Stimulated activated CD8-positive, alpha-beta memory T cell treated with anti-CD3 and anti-CD28 coated beads, Interleukin-2, amount 100 ng/mL, for 1 hour (primary cell): Measurements from ENCODE around the gene CCDC6.
"Not testable (repeated sequence)": the region's sequence is repeated elsewhere in the genome, so short reads cannot be mapped to it uniquely, and the experiment has no call there.

Source experiments
- DNase-seq, 2 donors: peaks; one replicate each; pipeline ENCODE4 v3.0.0-alpha.2; 2020; ENCODE audit warnings: low read depth in 2 of 2

The CCDC6 gene

DNA sequence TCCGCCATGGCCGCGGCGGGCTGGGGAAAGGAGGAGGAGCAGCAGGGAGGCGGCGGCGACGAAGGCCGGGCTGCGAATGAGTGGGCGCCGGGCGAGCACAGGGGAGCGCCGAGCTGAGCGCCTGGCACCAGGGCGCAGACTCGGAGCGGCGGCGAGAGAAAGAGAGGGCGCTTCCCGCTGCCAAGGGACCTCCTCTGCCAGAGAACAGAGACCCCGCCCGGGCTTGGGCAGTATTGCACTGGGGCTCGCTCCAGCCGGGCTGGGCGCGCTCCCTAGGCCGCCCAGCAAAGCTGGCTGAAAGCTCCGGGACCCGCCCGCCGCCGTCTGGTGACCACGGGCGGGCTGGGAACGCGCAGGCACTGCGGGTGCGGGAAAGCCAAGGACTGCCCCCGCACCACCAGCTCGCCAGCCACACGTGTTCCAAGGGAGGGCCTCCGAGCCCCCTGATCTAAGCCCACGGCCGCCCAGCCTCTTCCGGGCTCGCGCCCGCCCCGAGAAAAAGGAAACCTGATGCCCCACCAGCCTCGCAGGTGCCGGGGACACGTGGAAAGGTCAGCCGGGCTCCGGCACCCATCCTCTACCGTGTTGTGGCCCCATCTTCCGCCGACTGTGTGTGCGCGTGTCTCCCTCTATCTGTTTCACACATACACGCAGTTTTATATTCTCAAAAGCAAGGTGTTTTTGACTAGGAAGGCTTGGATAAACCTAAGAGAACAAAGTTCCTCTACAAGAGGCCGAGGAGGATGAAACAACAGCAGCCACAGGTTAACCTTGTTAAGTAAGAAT is at the start of gene CCDC6:
TSS of gene CCDC6 (minus strand) at position 140 of the 786 bp plus-strand sequence. CDS start at position 8, 132 bp downstream.
- DNase-seq = peak; percentile 83 to 92

DNA sequence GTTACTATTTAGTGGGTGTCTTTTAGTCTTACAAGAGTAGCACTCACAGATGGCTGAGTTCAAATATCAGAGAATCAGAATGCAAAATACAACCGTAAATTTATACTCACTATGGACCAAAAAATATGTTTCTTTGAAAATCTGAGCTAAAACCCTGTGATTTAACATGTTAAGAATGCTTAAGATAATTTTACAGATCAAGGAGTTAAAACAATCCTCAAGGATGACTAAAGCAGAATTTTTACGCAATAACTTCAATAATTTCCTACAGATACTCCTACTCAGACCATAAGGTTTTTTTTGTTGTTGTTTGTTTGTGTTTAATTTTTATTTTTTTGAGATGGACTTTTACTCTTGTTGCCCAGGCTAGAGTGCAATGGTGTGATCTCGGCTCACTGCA is 47.9 kb upstream of the CCDC6 start:
- no peak for DNase-seq

DNA sequence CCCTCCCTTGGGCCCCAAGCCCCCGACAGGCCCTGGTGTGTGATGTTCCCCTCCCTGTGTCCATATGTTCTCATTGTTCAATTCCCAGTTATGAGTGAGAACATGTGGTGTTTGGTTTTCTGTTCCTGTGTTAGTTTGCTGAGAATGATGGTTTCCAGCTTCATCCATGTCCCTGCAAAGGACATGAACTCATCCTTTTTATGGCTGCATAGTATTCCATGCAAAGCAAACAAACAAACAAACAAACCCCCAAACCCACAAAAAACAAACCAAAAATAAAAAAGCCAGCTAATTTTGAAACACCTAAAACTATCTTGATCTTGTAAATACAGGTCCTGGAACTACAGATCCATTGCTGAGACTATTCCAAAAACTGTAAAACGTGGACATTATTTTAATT is 47.4 kb upstream of the CCDC6 start:
- not testable (repeated sequence) for DNase-seq

GRCh38 chr10:59950105-59950504 is 43.7 kb upstream of the CCDC6 start:
- no peak for DNase-seq

DNA sequence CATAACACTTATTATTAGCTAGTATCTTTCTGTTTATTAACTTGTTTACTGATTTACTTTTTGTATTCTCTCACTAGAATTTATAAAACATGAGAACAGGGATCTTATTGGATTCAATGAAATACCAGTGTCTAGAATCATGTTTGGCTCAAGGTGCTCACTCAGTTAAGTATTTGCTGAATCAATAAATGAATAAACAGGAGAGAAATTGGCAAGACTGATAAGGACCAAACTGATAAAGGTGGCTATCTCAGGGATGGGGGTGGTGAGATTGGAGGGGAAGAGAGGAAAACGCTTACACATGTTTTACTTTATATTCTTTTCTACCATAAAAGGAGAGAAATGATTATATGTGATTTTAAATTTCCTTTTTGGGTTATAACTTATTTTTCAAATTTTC is 43.3 kb upstream of the CCDC6 start:
- no peak for DNase-seq

GRCh38 chr10:59945991-59946390 is 39.6 kb upstream of the CCDC6 start:
- DNase-seq = no peak

GRCh38 chr10:59945590-59945989 is 39.2 kb upstream of the CCDC6 start:
- DNase-seq = no peak

- DNase-seq = no peak
Observed at GRCh38 chr10:59944339-59944935, 38.1 kb upstream of the CCDC6 start.

- no peak for DNase-seq
Observed at GRCh38 chr10:59942556-59942955, 36.2 kb upstream of the CCDC6 start.

- DNase-seq = no peak
Observed at GRCh38 chr10:59937720-59938119, 31.4 kb upstream of the CCDC6 start.

GRCh38 chr10:59934701-59935100 is 28.3 kb upstream of the CCDC6 start:
- DNase-seq = no peak

GRCh38 chr10:59930788-59931521 is 24.6 kb upstream of the CCDC6 start:
- not testable (repeated sequence) for DNase-seq

- no peak for DNase-seq
Observed at GRCh38 chr10:59926086-59926485, 19.7 kb upstream of the CCDC6 start.

DNA sequence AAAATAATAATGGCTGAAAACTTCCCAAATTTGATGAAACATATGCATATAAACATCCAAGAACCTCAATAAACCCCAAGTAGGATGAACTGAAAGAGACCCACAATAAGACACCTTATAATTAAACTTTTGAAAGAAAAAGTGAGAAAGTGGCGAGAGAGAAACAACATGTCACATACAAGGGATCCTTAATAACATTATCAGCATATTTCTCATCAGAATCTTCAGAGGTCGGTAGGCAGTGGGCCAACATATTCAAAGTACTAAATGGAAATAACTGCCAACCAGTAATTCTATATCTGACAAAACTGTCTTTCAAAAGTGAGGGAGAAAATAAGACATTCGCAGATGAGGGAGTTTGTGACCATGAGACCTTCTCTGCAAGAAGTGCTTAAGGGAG is 16.6 kb upstream of the CCDC6 start:
- no peak for DNase-seq

- DNase-seq = no peak
Observed at GRCh38 chr10:59917922-59918321, 11.6 kb upstream of the CCDC6 start.

- no peak for DNase-seq
Observed at GRCh38 chr10:59913547-59914237, 7.3 kb upstream of the CCDC6 start.

DNA sequence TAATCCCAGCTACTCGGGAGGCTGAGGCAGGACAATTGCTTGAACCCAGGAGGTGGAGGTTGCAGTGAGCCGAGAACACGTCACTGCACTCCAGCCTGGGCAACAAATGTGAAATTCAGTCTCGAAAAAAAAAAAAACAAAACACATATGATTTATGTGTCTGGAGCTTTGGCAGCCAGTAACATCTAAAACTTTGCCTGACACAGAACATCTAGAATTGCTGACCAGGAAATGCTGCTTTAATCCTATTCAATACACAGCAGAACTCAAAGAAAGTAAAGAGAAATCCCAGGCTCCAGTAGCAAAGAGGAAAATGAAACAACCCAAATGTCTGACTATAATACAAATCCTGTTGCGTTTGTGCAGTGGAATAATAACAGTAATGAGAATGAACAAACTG is 4.5 kb upstream of the CCDC6 start:
- DNase-seq = no peak

GRCh38 chr10:59909815-59910214 is 3.5 kb upstream of the CCDC6 start:
- no peak for DNase-seq

DNA sequence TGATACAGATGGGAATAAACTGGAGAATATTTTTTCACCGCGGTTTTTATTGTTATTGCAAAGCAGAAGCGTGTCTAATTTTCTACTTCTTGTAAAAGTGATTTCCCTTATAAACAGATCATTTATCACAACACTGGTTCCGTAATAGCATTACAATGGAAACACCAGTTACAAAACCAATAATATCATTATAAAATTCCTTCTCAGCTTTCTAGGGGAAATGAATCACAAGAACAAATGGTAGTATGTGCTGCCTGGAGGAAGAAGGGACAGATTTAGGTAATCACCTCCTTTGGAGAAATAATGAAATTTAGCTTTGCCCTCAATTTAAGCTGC is 2.4 kb upstream of the CCDC6 start:
- DNase-seq = no peak

DNA sequence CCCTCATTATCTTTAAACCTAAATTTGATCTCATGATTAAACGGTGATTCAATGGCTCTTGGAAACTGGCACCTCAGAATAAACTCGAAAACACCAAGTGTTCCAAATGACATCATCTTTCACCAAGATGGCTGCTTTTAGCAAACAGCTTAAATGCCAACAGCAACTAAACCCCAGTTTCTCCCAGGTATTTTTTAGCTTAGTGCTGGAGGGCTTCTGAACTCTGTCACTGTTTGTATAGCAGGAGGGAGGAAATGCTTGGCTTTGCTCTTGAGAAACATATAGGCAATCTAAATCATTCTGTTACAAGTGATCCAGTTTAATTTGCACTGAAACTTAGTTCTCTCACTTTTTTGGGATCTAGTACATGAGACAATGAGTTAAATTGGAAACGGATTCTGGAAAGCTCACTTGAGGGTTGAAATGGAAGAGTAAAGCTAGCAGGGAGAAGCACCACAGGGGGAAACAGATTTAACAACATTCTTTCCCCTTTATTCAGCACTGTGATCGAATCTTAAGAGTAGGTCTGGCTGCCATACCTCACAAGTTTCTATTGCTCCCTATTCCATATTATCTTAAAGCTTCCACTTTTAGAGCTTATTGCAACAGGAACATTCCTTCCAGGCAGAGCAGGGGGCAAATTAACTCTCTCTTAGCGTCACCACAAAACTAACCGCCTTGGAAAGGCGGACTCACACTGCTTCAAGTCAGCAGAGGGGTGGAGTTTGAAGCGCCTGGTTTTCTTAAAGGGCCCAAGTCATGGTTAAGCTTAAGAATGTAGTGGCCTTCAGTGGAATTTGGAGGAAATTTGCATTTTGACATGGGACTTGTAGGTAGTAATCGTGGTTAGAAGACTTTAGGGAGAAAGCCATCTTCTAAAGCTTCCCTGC is 1.8 kb upstream of the CCDC6 start:
- DNase-seq = peak in 1 of 2 donors; percentile 17

DNA sequence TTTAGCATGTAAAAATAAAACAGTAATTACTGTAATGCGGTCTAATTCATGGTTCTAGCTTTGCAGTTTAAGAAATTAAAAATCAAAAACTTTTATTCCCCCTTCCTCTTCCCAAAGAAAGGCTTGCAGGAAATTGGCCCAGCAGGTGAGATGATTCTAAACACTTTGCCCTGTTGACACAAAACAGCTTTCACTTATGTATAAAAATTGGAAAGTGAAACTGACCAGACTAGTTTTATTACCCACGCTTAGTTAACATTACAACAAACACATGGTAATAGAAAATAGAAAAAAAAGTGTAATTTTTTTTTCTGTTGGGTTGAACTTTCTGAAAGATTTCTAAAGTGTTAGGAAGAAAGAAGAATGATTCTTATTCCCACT is 1.2 kb upstream of the CCDC6 start:
- DNase-seq = no peak
